Glutamatergic neuron (in vitro differentiated cells): ENCODE data around the gene UNK. TPM values are rescaled to one million over a fixed set of nuclear protein-coding genes. Genes with fewer than 3 reads are reported as not detected.

ENCODE experiments used
- DNase-seq: peaks from one replicate; pipeline ENCODE4 v3.0.0; 2022
- H3K27ac Mint-ChIP-seq: one replicate; pipeline ENCODE4 v1.8.0; 2020; ENCODE audit warnings: mild to moderate bottlenecking, mixed read lengths, inconsistent platforms; ENCODE audit not compliant: unreplicated experiment
- H3K27me3 Mint-ChIP-seq: one replicate; pipeline ENCODE4 v1.8.0; 2020; ENCODE audit warnings: mild to moderate bottlenecking, moderate library complexity, mixed read lengths, inconsistent platforms; ENCODE audit not compliant: unreplicated experiment
- H3K36me3 Mint-ChIP-seq: one replicate; pipeline ENCODE4 v1.8.0; 2020; ENCODE audit warnings: mild to moderate bottlenecking, mixed read lengths, inconsistent platforms; ENCODE audit not compliant: unreplicated experiment
- H3K4me1 Mint-ChIP-seq: one replicate; pipeline ENCODE4 v1.8.0; 2020; ENCODE audit warnings: mild to moderate bottlenecking, low read depth, mixed read lengths, inconsistent platforms; ENCODE audit not compliant: unreplicated experiment
- H3K4me3 Mint-ChIP-seq: one replicate; pipeline ENCODE4 v1.8.0; 2020; ENCODE audit warnings: mild to moderate bottlenecking, mixed read lengths, inconsistent platforms; ENCODE audit not compliant: unreplicated experiment
- H3K9me3 Mint-ChIP-seq: one replicate; pipeline ENCODE4 v1.8.0; 2020; ENCODE audit warnings: mild to moderate bottlenecking, moderate library complexity, mixed read lengths, inconsistent platforms; ENCODE audit not compliant: unreplicated experiment
- total RNA-seq: library from RNA; stranded (reverse); fragmentation: NEBNext Ultra II Directional; extraction: Animal tissue kit (Norgen Biotek cat#: 25700); gene quantifications from one replicate; pipeline ENCODE4 v1.2.1, GENCODE V29; 2021; ENCODE audit not compliant: unreplicated experiment
- TF ChIP-seq, protein P1 (sequence below): fragments of 200-600 bp; sonication (generic); IDR thresholded peaks from one replicate; pipeline ENCODE4 v1.5.0; 2021; ENCODE audit not compliant: partially characterized antibody, unreplicated experiment

The UNK gene
- total RNA-seq, 1 donor from 2014 or later, result 65.5 TPM

DNA sequence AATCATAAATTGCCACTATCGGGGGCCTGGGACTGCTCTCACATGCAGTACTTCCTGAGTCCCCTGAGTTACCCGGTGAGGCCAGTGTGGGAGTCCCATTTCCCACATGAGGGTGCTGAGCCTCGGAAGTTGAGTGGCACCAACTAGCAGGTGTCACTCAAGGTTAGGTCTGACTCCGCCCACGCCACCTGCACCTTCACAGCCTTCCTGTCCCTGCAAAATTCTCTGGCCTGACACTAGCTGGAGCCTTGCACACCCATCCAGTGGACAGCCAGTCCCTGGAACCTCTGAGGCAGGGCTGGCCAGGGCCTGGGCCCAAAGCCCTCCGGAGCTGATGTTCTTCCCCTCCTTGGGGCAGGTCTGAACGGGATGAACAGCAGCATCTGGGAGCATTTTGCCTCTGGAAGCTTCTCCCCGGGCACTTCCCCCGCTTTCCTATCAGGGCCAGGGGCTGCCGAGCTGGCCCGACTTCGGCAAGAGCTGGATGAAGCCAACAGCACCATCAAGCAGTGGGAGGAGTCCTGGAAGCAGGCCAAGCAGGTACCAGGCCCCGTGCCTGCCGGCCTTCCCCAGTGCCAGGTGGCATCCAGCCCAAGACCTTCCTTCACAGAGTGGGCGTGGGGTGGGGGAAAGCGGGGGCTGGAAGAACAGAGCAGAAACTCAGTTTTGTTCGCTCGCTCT is 37.7 kb downstream of the UNK start:
- Mint-ChIP-seq H3K36me3 (no peaks in the 10 kb centered on the region), H3K27ac (no peak overlapping the region), H3K9me3 (peaks cover 10% of the 10 kb centered on the region), H3K27me3 (peaks cover 11% of the 10 kb centered on the region), H3K4me1 (peaks cover 28% of the 10 kb centered on the region), H3K4me3 (no peak overlapping the region)
- TF ChIP-seq, protein P1, sequence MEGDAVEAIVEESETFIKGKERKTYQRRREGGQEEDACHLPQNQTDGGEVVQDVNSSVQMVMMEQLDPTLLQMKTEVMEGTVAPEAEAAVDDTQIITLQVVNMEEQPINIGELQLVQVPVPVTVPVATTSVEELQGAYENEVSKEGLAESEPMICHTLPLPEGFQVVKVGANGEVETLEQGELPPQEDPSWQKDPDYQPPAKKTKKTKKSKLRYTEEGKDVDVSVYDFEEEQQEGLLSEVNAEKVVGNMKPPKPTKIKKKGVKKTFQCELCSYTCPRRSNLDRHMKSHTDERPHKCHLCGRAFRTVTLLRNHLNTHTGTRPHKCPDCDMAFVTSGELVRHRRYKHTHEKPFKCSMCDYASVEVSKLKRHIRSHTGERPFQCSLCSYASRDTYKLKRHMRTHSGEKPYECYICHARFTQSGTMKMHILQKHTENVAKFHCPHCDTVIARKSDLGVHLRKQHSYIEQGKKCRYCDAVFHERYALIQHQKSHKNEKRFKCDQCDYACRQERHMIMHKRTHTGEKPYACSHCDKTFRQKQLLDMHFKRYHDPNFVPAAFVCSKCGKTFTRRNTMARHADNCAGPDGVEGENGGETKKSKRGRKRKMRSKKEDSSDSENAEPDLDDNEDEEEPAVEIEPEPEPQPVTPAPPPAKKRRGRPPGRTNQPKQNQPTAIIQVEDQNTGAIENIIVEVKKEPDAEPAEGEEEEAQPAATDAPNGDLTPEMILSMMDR, result no peak
- DNase-seq, result no peak

DNA sequence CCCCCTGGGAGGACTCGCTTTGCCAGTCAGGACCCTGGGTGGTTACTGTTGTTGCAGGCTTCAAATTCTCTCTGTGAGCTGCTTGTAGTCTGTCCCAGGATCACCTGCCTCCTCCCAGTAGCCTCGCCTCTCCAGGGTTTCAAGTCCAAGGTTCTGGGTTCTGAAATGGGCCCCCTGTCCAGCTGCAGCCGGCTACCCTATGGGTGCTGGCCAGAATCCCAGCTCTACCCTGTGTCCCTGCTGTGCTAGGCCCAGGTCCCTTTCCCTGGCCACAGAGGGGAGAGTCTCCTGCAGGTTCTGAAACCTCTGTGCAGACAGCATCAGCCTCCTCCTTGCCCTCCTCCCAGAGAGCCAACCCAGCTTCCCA is 38.2 kb downstream of the UNK start:
- no peak for DNase-seq
- TF ChIP-seq, protein P1, result no peak
- peaks cover 11% of the 10 kb centered on the region for H3K27me3 Mint-ChIP-seq
- no peak overlapping the region for H3K4me3 Mint-ChIP-seq
- H3K36me3 Mint-ChIP-seq, result no peaks in the 10 kb centered on the region
- H3K4me1 Mint-ChIP-seq, result peaks cover 28% of the 10 kb centered on the region
- no peak overlapping the region for H3K27ac Mint-ChIP-seq
- peaks cover 12% of the 10 kb centered on the region for H3K9me3 Mint-ChIP-seq

DNA sequence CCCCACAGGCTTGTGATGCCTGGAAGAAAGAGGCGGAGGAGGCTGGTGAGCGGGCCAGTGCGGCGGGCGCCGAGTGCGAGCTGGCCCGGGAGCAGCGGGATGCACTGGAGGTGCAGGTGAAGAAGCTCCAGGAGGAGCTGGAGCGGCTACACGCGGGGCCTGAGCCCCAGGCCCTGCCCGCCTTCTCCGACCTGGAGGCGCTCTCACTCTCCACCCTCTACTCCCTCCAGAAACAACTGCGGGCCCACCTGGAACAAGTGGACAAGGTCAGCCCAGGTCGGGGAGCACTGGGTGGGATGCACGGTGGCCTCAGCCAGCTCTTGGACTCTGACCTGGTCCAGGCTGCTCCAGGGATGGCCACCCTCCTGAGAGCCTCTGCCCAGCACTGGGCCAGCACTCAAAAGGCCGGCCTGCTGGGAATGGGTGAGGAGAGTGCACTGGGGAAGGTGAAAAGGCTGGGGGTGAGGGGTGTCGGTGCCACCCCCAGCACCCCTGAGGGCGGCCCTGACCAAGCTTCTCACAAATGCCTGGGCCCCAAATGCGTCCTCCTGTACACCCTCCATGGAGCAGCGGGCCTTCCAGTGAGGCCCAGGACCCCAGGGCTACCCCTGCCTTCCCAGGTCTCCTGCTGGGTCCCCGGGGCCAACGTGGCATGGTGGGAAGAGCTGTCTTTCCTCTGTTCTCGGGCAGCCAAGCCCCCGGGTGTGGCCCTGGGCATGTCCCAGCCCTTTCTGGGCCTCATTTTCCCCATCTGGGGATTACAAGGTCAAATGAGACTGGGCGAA is 38.8 kb downstream of the UNK start:
- Mint-ChIP-seq H3K4me1 (peaks cover 33% of the 10 kb centered on the region), H3K27me3 (peaks cover 15% of the 10 kb centered on the region), H3K4me3 (no peak overlapping the region), H3K27ac (no peak overlapping the region), H3K36me3 (no peaks in the 10 kb centered on the region), H3K9me3 (peaks cover 15% of the 10 kb centered on the region)
- TF ChIP-seq, protein P1, result no peak
- DNase-seq, result no peak

DNA sequence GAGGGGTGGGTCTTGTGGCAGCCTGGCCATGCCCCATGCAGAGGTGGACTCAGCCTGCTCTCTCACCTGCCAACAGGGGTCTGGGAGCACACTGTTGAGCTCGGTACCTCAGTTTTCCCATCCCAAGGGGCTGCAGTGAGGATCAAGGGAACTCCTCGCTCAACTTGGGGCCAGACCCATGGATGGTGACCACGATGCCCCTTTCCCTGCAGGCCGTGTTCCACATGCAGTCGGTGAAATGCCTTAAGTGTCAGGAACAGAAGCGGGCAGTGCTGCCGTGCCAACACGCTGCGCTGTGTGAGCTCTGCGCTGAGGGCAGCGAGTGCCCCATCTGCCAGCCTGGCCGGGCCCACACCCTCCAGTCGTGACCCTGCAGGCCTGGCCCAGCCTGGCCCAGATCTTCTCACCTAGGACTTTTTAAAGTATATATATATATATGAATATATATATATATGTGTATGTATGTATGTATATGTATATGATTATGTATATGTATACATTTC is 39.5 kb downstream of the UNK start:
- peaks cover 14% of the 10 kb centered on the region for H3K9me3 Mint-ChIP-seq
- H3K27ac Mint-ChIP-seq, result no peak overlapping the region
- H3K36me3 Mint-ChIP-seq, result no peaks in the 10 kb centered on the region
- no peak for DNase-seq
- peaks cover 15% of the 10 kb centered on the region for H3K27me3 Mint-ChIP-seq
- TF ChIP-seq, protein P1, result no peak
- no peak overlapping the region for H3K4me3 Mint-ChIP-seq
- H3K4me1 Mint-ChIP-seq, result peaks cover 33% of the 10 kb centered on the region

DNA sequence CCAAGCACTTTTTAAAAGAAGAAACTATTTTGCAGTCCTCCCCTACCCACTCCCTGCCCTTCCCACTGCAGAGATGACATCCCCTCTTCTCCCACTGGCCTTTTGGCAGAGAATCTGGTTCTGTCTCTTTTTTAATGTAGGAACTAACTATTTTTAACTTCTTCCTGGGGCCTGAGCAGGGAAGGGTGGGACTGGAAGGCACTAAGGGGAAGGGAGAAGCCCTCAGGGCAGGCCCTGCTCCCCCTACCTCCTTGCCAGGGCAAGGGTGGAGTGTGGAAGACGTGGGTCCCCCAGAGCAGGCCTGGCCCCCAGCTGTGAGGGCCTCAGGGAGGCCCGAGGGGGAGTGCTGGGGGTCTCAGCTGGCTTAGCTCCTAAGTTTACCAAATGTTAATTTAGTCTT is 40.1 kb downstream of the UNK start:
- H3K4me1 Mint-ChIP-seq, result peaks cover 31% of the 10 kb centered on the region
- H3K4me3 Mint-ChIP-seq, result no peak overlapping the region
- no peaks in the 10 kb centered on the region for H3K36me3 Mint-ChIP-seq
- no peak overlapping the region for H3K27ac Mint-ChIP-seq
- peaks cover 14% of the 10 kb centered on the region for H3K9me3 Mint-ChIP-seq
- peaks cover 12% of the 10 kb centered on the region for H3K27me3 Mint-ChIP-seq
- DNase-seq, result peak; percentile 13
- TF ChIP-seq, protein P1, result no peak
